Mesothelial cell of epicardium (in vitro differentiated cells): ENCODE measurements around the gene FIGN. TPM values are rescaled to one million over a fixed set of nuclear protein-coding genes. Genes with fewer than 3 reads are reported as not detected.

ENCODE experiments used
- DNase-seq, 2 experiments: peaks; one replicate each; pipeline ENCODE4 v3.0.0; 2021; ENCODE audit warnings: low spot score in 2 of 2; ENCODE audit not compliant: unreplicated experiment in 2 of 2
- H3K27ac Mint-ChIP-seq: 2 replicates; pipeline ENCODE4 v1.8.0; 2021; ENCODE audit warnings: mixed read lengths
- H3K27me3 Mint-ChIP-seq: 2 replicates; pipeline ENCODE4 v1.8.0; 2021; ENCODE audit warnings: low read depth, mixed read lengths
- H3K36me3 Mint-ChIP-seq: 2 replicates; pipeline ENCODE4 v1.8.0; 2021; ENCODE audit warnings: mixed read lengths
- H3K4me1 Mint-ChIP-seq: 2 replicates; pipeline ENCODE4 v1.8.0; 2021; ENCODE audit warnings: mixed read lengths
- H3K4me3 Mint-ChIP-seq: 2 replicates; pipeline ENCODE4 v1.8.0; 2021; ENCODE audit warnings: mild to moderate bottlenecking, moderate library complexity, mixed read lengths
- H3K9me3 Mint-ChIP-seq: 2 replicates; pipeline ENCODE4 v1.8.0; 2021; ENCODE audit warnings: mixed read lengths
- CTCF ChIP-seq: fragments of 200-600 bp; sonication (generic); IDR thresholded peaks from one replicate; pipeline ENCODE4 v1.5.0; 2021; ENCODE audit warnings: antibody characterized with exemption; ENCODE audit not compliant: unreplicated experiment
- total RNA-seq: library from RNA; stranded (reverse); gene quantifications from 3 replicates; pipeline ENCODE4 v1.2.1, GENCODE V29; 2021

Gene FIGN
- total RNA-seq, 1 donor from 2014 or later = 11.5 TPM

DNA sequence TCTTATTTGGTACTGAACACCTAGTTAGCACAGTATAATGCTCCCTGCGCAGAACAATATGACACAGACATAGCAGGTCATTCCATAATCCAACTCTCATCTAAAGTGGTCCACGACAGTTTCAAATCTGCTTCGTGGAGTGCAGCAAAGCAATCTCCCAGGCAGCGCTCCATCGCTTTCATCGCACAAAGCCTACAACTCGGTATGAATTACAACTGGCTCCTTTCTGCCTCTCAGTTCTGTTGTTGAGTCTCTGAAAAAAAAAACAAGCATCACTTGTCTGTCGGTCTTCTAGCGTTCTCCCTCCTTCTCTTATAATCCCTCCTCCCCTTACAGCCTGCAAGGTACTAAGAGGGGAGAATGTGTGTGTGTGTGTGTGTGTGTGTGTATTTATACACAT, 123.5 kb downstream of the FIGN start:
- no peaks in the 10 kb centered on the region for H3K9me3 Mint-ChIP-seq
- no peak overlapping the region for H3K4me3 Mint-ChIP-seq
- TF ChIP-seq CTCF = no peak
- H3K4me1 Mint-ChIP-seq = no peaks in the 10 kb centered on the region
- no peaks in the 10 kb centered on the region for H3K27me3 Mint-ChIP-seq
- no peak overlapping the region for H3K27ac Mint-ChIP-seq
- no peak for DNase-seq
- peaks cover 14% of the 10 kb centered on the region for H3K36me3 Mint-ChIP-seq

DNA sequence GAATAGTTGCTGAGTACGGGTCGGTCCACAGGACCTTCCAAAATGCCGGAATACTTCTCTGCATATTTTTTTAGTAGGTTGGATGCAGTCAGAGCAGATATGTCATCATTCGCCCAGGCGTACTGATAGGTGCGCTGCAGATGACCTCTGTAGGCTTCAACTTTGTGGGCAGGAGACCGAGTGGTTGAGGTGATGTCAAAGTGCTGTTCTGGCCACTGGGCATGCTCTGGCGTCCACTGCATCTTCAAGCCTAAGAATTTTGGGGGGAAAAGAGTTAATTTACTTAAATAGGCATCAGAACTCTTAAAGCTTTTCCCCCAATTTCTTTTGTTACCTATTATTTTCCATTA, 124.3 kb downstream of the FIGN start:
- no peak for DNase-seq
- TF ChIP-seq CTCF = no peak
- H3K36me3 Mint-ChIP-seq = peaks cover 14% of the 10 kb centered on the region
- no peaks in the 10 kb centered on the region for H3K27me3 Mint-ChIP-seq
- no peak overlapping the region for H3K27ac Mint-ChIP-seq
- peaks cover 2% of the 10 kb centered on the region for H3K4me1 Mint-ChIP-seq
- no peaks in the 10 kb centered on the region for H3K9me3 Mint-ChIP-seq
- H3K4me3 Mint-ChIP-seq = no peak overlapping the region

- DNase-seq = no peak
- H3K4me1 Mint-ChIP-seq = peaks cover 5% of the 10 kb centered on the region
- H3K36me3 Mint-ChIP-seq = peaks cover 14% of the 10 kb centered on the region
- no peaks in the 10 kb centered on the region for H3K9me3 Mint-ChIP-seq
- H3K4me3 Mint-ChIP-seq = no peak overlapping the region
- no peak overlapping the region for H3K27ac Mint-ChIP-seq
- no peaks in the 10 kb centered on the region for H3K27me3 Mint-ChIP-seq
- no peak for TF ChIP-seq CTCF
Observed at GRCh38 chr2:163610817-163611556, 124.8 kb downstream of the FIGN start.

GRCh38 chr2:163607630-163608029, 128.2 kb downstream of the FIGN start:
- H3K4me1 Mint-ChIP-seq = peaks cover 24% of the 10 kb centered on the region
- no peak overlapping the region for H3K27ac Mint-ChIP-seq
- H3K9me3 Mint-ChIP-seq = no peaks in the 10 kb centered on the region
- H3K4me3 Mint-ChIP-seq = no peak overlapping the region
- peaks cover 14% of the 10 kb centered on the region for H3K36me3 Mint-ChIP-seq
- TF ChIP-seq CTCF = no peak
- no peak for DNase-seq
- H3K27me3 Mint-ChIP-seq = no peaks in the 10 kb centered on the region

GRCh38 chr2:163606878-163607277, 128.9 kb downstream of the FIGN start:
- Mint-ChIP-seq H3K27me3 (no peaks in the 10 kb centered on the region), H3K9me3 (no peaks in the 10 kb centered on the region), H3K27ac (no peak overlapping the region), H3K4me3 (no peak overlapping the region), H3K4me1 (peaks cover 29% of the 10 kb centered on the region), H3K36me3 (peaks cover 14% of the 10 kb centered on the region)
- no peak for TF ChIP-seq CTCF
- no peak for DNase-seq
